Esophagus squamous epithelium (tissue), 4 donors: Measurements from ENCODE around the gene KAZN.

Experiments
- CTCF ChIP-seq, 6 experiments: fragments of 450-650 bp in 4 of 6; fragments of 200-600 bp in 2 of 6; sonication (generic) in 2 of 6; IDR thresholded peaks; one replicate each; pipeline ENCODE4 v1.5.1; 2016 to 2019; ENCODE audit warnings: antibody characterized with exemption in 6 of 6, mild to moderate bottlenecking in 4 of 6, moderate library complexity in 4 of 6
- POLR2A ChIP-seq, 4 donors: fragments of 450-650 bp; IDR thresholded peaks; one replicate each; pipeline ENCODE4 v1.6.1; 2017; ENCODE audit warnings: antibody characterized with exemption in 4 of 4, mild to moderate bottlenecking in 4 of 4, moderate library complexity in 3 of 4

DNA sequence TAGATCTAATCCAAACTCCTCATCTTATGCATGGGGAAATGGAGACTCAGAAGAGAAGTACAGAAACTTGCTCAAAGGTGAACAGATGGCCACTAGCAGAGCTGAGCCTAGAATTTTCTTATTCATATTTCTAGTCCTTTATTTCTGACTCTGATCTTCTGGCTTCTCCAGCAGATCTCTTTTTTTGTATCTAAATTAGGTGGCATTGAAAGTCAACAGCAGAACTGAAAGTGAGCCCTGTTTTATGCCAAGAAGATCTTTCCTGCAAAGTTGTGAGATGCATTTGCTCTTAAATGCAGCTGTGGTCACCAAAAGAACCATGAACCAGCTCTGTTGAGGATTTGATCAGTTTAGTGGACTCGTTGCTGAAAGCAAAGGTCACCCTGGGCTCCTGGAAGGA, 75.5 kb downstream of the KAZN start:
- no peak for TF ChIP-seq POLR2A (IDR thresholded peaks at IDR 0.05)
- TF ChIP-seq CTCF (IDR thresholded peaks at IDR 0.05) = no peak
